Activated T-helper 1 cell treated with anti-CD3 and anti-CD28 coated beads, Interleukin-12 subunit alpha, Interleukin-12 subunit beta, Interleukin-2, Interleukin-4 antibody, amounts not matched to agents 30 ng/mL and 10 ng/mL and 1 ng/mL, durations not matched to agents 14 hours and 24 hours and 36 hours (primary cell): ENCODE measurements around the gene STEAP3. TPM values are rescaled to one million over a fixed set of nuclear protein-coding genes. Genes with fewer than 3 reads are reported as not detected.

Experiments
- DNase-seq: peaks from one replicate; pipeline ENCODE4 v3.0.0; 2021; ENCODE audit warnings: low spot score
- H3K27ac Mint-ChIP-seq: one replicate; pipeline ENCODE4 v1.8.0; 2021; ENCODE audit warnings: mild to moderate bottlenecking, mixed read lengths
- H3K27me3 Mint-ChIP-seq: one replicate; pipeline ENCODE4 v1.8.0; 2022; ENCODE audit warnings: mild to moderate bottlenecking, moderate library complexity, mixed read lengths; ENCODE audit not compliant: insufficient read depth
- H3K36me3 Mint-ChIP-seq: one replicate; pipeline ENCODE4 v1.8.0; 2021; ENCODE audit warnings: low read depth, mixed read lengths
- H3K4me1 Mint-ChIP-seq: one replicate; pipeline ENCODE4 v1.8.0; 2021; ENCODE audit warnings: low read depth, mixed read lengths
- H3K4me3 Mint-ChIP-seq: one replicate; pipeline ENCODE4 v1.8.0; 2021; ENCODE audit warnings: mild to moderate bottlenecking, moderate library complexity, mixed read lengths
- H3K9me3 Mint-ChIP-seq: one replicate; pipeline ENCODE4 v1.8.0; 2021; ENCODE audit warnings: mixed read lengths
- intact Hi-C: fragments of 100-400 bp; cut with micrococcal nuclease; formaldehyde crosslinking; loops from one replicate; pipeline ENCODE4 v1.15.1; 2024
- total RNA-seq: library from RNA; stranded (reverse); gene quantifications from 2 replicates; pipeline ENCODE4 v1.2.3, GENCODE V29; 2022

STEAP3 gene, protein sequence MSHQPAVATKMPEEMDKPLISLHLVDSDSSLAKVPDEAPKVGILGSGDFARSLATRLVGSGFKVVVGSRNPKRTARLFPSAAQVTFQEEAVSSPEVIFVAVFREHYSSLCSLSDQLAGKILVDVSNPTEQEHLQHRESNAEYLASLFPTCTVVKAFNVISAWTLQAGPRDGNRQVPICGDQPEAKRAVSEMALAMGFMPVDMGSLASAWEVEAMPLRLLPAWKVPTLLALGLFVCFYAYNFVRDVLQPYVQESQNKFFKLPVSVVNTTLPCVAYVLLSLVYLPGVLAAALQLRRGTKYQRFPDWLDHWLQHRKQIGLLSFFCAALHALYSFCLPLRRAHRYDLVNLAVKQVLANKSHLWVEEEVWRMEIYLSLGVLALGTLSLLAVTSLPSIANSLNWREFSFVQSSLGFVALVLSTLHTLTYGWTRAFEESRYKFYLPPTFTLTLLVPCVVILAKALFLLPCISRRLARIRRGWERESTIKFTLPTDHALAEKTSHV
- total RNA-seq = 0.07 and 0.13 TPM in 2 replicates

DNA sequence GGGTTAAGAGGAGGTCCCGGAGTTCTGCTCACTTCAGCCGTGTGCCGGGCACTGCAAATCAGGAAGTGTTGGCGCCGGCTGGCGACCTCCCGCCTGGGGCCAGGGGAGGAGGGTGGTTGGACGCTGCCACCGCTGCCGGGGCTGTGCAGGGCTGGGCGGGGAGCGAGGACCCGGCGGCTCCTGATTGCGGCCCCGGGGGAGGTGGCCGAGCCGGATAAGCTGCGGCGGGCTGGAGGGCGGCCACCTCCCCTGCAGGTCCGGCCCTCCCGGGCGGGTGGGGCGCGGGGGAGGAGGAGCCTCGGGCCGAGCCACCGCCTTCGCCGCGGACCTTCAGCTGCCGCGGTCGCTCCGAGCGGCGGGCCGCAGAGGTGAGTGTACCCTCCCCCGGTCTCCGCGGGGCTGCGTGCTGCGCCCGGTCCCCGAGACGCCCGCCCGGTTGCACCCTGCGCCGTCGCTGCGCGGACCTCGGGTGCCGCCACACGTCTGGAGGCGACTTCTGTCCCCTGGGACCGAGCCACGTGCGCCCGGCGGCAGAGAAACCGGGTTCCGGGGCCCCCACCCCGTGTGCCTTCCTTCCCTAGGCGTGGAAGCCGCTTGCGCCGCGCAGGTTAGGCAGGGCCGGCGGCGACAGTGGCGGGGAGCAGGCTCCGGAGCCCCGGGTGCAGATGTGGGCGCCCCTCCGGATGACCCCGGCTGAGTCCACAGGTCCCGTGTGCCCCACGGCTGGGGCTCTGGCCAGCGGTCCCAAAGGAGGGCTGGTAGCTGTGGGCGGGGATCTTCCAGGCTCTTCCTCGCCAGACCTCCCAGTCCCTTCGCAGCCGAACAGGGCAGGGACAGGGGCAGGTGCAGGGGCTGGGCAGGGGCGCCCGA, at the start of gene STEAP3:
STEAP3 (plus strand) TSS at position 314 of the 870 bp plus-strand sequence. CDS start 7,179 bp downstream, outside the sequence.
- no peak for DNase-seq
- H3K9me3 Mint-ChIP-seq = no peaks in the 10 kb centered on the region
- no peak within 1 kb of the TSS for H3K27ac Mint-ChIP-seq
- no peaks in the 10 kb centered on the region for H3K4me1 Mint-ChIP-seq
- intact Hi-C loops = no loop called here
- no peak within 1 kb of the TSS for H3K4me3 Mint-ChIP-seq
- H3K27me3 Mint-ChIP-seq = peaks cover 46% of the 10 kb centered on the region
- no peaks in the 10 kb centered on the region for H3K36me3 Mint-ChIP-seq

DNA sequence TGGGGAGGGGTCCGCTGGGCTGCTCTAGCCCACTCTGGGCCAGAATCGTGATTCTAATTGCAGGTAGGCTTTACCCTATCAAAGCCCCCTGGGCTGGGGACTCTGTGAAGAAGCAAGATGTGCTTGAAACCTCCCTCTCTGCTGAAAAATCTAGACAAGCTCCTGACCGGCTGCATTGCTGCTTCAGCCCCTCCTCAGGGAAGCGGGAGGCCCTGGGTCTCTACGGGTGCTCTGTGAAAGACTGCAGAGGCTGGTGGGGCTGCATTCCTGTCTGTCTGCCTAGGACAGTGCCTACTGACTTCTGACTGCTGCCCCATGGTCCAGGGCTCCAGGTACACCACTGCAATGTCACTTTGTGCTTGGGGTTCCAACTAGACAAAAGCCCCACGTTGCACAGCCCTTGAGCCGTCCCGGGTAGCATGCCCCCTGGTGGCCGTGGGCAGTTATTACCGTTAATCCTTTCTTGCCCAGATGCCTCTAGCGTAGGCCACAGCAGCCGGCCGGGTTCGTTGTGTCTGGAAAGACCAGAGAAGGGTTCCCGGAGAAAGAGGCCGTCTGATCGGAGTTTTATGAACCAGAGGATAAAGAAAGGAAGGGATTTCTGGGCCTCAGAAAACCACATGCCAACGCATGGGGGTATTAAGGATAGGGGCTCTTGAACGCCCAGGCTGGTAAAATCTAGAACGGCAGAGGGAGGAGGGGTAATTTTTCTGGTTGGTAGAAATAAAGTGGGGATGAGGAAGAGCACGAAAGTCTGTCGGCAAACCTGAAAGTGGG, 49.2 kb upstream of the STEAP3 start:
- Mint-ChIP-seq H3K9me3 (no peaks in the 10 kb centered on the region), H3K4me1 (no peaks in the 10 kb centered on the region), H3K4me3 (no peak overlapping the region), H3K27me3 (no peaks in the 10 kb centered on the region), H3K36me3 (no peaks in the 10 kb centered on the region), H3K27ac (no peak overlapping the region)
- peak; percentile 8 for DNase-seq
- intact Hi-C loops = loop anchor here (2.0 kb wide), 1 partner anchor 952 kb away; no protein-coding TSS in a partner anchor

DNA sequence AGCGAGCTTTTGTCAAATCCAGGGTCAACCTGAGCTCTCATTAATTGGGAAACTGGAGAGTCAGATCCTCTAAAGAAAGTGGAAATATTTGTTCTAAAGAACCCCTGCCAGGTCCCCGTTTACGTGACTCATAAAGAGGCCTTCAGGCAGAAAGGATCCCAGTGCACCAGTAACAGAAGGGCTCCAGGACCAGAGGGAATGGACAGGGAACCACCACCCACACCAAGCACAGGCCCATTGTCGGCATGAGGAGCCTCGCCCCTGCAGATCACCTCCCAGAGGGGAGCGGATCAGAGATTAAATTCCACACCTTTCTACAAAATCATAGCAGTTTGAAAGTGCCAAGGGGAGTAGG, 48.7 kb upstream of the STEAP3 start:
- intact Hi-C loops = loop anchor here (2.0 kb wide), 1 partner anchor 952 kb away; no protein-coding TSS in a partner anchor
- Mint-ChIP-seq H3K27me3 (no peaks in the 10 kb centered on the region), H3K27ac (no peak overlapping the region), H3K9me3 (no peaks in the 10 kb centered on the region), H3K4me3 (no peak overlapping the region), H3K4me1 (no peaks in the 10 kb centered on the region), H3K36me3 (no peaks in the 10 kb centered on the region)
- no peak for DNase-seq

DNA sequence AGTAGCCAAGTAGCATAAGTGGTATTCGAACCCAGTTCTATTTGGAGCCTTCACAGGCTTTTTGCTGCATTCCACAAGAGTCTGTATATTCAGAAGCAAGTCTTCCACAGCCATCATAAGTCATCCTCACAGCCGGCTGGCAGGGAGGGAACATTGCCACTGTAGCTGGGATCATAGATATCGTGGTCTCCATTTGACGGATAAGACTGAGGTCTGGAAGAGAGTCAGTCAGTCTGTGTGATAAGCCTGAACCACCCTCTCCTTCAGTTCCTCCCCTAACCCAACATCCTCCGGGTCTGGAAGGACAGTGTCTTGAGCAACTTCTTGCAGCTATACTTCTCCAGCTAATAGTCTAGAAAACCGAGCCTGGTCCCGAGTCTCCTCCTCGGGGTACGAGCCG, 48.1 kb upstream of the STEAP3 start:
- no peak for DNase-seq
- intact Hi-C loops = loop anchor here (2.0 kb wide), 1 partner anchor 953 kb away; no protein-coding TSS in a partner anchor
- no peak overlapping the region for H3K27ac Mint-ChIP-seq
- no peaks in the 10 kb centered on the region for H3K27me3 Mint-ChIP-seq
- H3K4me1 Mint-ChIP-seq = no peaks in the 10 kb centered on the region
- H3K4me3 Mint-ChIP-seq = no peak overlapping the region
- no peaks in the 10 kb centered on the region for H3K9me3 Mint-ChIP-seq
- no peaks in the 10 kb centered on the region for H3K36me3 Mint-ChIP-seq

DNA sequence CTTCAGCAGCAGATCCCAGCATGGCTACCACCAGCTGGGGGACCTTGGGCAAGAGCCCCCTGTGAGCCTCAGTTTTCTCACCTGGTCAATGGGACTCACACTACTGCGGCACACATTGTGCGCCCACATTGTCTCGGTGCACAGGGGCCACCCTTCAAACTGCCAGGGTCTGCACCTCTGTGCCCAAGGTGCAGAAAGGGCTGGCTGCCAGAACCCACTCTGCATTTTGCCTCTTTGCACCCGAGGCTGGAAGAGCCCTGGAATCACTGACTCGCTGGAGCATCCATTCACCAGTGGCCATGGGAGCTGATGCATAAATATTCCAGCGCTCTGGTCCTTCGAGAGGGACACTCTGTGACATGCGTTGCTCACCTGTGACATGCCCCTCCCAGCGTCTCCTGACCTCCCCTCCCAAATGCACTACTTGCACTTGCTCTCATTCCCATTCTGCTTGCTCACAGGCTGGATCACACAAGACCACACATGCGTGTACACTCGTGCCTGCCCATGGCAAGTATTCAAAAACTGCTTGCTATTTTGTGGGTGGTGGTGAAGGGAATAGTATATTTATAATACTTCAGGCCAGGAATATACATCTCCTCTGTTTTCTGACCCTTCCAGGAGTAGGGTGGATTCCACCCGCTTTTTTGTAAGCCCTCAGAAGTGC, 46.3 kb upstream of the STEAP3 start:
- H3K27ac Mint-ChIP-seq = no peak overlapping the region
- H3K27me3 Mint-ChIP-seq = no peaks in the 10 kb centered on the region
- no peak overlapping the region for H3K4me3 Mint-ChIP-seq
- H3K4me1 Mint-ChIP-seq = no peaks in the 10 kb centered on the region
- no peak for DNase-seq
- H3K9me3 Mint-ChIP-seq = no peaks in the 10 kb centered on the region
- no peaks in the 10 kb centered on the region for H3K36me3 Mint-ChIP-seq
- intact Hi-C loops = no loop called here

DNA sequence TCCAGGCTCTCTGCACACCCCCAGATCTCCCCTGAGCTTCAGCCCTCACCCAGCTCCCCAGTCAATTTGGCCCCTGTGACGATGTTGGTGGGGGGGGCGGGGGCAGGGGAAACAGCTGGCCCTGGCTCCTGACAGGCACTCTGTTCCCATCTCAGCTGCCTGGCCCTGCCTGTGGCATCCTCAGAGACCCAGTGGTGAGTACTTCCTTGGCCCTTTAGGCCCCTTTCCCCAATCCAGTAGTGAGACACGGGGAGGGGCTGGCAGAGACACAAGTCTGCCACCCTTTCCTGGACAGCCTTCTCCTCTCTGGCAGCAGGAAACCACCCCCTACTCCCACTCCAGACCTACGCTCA, 45.8 kb upstream of the STEAP3 start:
- Mint-ChIP-seq H3K27me3 (no peaks in the 10 kb centered on the region), H3K4me1 (no peaks in the 10 kb centered on the region), H3K36me3 (no peaks in the 10 kb centered on the region), H3K4me3 (no peak overlapping the region), H3K9me3 (no peaks in the 10 kb centered on the region), H3K27ac (no peak overlapping the region)
- intact Hi-C loops = no loop called here
- DNase-seq = no peak

DNA sequence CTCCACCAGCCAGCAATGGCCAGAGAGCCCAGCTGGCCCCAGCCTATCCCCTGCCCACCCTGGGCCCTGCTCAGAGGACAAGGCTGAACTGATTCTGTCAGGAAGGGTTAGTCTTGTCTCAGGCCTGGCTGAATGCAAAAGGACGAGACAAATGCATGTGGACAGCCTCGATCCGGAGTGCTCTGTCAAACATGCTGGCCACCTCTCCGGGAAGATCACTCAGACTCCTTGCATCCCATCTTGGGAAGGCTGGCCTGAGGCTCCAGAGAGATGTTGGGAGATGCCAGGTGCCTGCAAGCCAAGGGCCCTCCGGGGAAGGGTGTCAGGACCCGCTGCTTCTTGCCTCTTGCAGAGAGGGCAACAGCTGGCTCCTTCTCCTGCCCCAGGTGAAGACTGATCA, 44.9 kb upstream of the STEAP3 start:
- H3K36me3 Mint-ChIP-seq = no peaks in the 10 kb centered on the region
- H3K27me3 Mint-ChIP-seq = no peaks in the 10 kb centered on the region
- no peak overlapping the region for H3K4me3 Mint-ChIP-seq
- intact Hi-C loops = no loop called here
- H3K9me3 Mint-ChIP-seq = no peaks in the 10 kb centered on the region
- H3K27ac Mint-ChIP-seq = no peak overlapping the region
- H3K4me1 Mint-ChIP-seq = no peaks in the 10 kb centered on the region
- DNase-seq = no peak

DNA sequence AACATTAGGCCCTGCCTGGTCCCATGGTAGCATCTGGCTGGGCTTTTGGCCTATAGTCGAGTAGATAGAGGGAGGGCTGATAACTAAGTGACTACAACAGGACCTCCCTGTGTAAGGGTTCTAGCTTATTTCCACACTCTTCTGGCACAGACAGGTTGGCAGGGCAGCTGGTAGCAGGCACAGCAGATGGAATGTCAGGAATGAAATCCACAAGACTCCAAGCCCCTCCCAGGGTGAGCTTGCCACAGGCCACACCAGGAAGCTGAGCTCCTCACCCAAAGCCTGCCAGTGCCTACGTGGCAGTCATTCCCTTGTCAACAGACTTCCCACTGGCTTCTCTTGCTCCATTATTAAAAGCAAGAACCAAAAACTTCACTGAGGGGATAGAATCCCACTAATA, 44.4 kb upstream of the STEAP3 start:
- intact Hi-C loops = no loop called here
- H3K9me3 Mint-ChIP-seq = no peaks in the 10 kb centered on the region
- no peaks in the 10 kb centered on the region for H3K4me1 Mint-ChIP-seq
- H3K27ac Mint-ChIP-seq = no peak overlapping the region
- H3K27me3 Mint-ChIP-seq = no peaks in the 10 kb centered on the region
- DNase-seq = no peak
- no peaks in the 10 kb centered on the region for H3K36me3 Mint-ChIP-seq
- no peak overlapping the region for H3K4me3 Mint-ChIP-seq

DNA sequence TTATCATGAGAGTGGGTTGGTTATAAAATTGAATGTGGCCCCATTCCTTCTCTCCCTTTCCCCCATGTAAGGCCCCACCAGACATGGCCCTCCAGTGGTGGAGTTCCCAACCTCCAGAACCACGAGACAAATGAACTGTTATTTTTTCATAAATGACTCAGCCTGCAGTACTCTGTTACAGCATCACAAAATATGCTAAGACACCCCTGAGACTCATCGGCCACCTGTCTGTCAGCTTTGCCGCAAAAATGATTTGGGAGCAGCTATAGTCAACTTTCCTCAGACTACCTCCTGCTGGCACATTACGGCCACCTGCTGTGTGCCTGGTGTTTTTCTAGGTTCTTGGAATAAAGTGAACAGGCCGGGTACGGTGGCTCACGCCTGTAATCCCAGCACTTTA, 43.6 kb upstream of the STEAP3 start:
- H3K27ac Mint-ChIP-seq = no peak overlapping the region
- H3K27me3 Mint-ChIP-seq = no peaks in the 10 kb centered on the region
- H3K36me3 Mint-ChIP-seq = no peaks in the 10 kb centered on the region
- DNase-seq = no peak
- no peaks in the 10 kb centered on the region for H3K9me3 Mint-ChIP-seq
- H3K4me3 Mint-ChIP-seq = no peak overlapping the region
- H3K4me1 Mint-ChIP-seq = no peaks in the 10 kb centered on the region
- intact Hi-C loops = no loop called here

DNA sequence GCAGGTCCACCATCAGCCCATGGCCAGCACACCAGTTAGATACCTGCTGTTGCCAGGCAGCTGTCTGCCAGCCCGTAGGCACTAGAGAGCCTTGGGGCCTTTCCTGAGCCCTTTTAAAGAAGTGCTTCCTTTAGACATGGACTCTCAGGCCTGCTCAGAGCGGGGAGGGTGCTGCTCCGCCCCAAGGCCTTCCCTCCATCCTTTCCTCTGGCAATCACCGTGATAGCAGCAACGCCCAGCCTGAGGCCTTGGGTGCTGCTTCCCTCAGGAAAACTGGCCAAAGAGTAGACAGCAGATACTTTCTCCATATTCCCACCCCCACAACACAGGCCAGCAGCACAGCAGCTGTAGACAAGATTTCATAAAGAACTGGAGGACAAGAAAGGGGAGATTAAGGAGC, 42.7 kb upstream of the STEAP3 start:
- Mint-ChIP-seq H3K4me3 (no peak overlapping the region), H3K36me3 (no peaks in the 10 kb centered on the region), H3K27me3 (no peaks in the 10 kb centered on the region), H3K9me3 (no peaks in the 10 kb centered on the region), H3K27ac (no peak overlapping the region), H3K4me1 (no peaks in the 10 kb centered on the region)
- DNase-seq = no peak
- intact Hi-C loops = no loop called here

DNA sequence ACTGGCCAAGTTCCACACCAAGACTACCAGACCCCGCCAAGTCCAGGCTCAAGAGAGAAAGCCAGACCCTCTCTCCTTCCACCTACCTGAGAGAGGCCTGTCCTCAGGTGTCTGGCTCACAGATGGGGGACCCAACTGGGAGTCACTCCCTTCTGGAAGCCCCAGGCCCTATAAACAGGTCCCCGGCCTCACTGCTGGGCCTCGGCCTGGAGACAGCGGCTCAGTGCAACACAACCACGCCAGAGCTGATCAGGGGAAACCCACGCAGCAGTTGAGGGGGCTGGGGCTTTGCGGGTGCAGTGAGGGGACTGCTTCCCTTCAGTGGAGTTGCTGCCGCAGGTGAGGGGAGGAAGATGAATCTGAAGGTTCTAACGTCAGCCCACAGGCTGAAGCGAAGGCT, 42.2 kb upstream of the STEAP3 start:
- intact Hi-C loops = no loop called here
- H3K4me1 Mint-ChIP-seq = no peaks in the 10 kb centered on the region
- no peak overlapping the region for H3K4me3 Mint-ChIP-seq
- H3K27ac Mint-ChIP-seq = no peak overlapping the region
- H3K9me3 Mint-ChIP-seq = no peaks in the 10 kb centered on the region
- no peak for DNase-seq
- H3K36me3 Mint-ChIP-seq = no peaks in the 10 kb centered on the region
- H3K27me3 Mint-ChIP-seq = no peaks in the 10 kb centered on the region

DNA sequence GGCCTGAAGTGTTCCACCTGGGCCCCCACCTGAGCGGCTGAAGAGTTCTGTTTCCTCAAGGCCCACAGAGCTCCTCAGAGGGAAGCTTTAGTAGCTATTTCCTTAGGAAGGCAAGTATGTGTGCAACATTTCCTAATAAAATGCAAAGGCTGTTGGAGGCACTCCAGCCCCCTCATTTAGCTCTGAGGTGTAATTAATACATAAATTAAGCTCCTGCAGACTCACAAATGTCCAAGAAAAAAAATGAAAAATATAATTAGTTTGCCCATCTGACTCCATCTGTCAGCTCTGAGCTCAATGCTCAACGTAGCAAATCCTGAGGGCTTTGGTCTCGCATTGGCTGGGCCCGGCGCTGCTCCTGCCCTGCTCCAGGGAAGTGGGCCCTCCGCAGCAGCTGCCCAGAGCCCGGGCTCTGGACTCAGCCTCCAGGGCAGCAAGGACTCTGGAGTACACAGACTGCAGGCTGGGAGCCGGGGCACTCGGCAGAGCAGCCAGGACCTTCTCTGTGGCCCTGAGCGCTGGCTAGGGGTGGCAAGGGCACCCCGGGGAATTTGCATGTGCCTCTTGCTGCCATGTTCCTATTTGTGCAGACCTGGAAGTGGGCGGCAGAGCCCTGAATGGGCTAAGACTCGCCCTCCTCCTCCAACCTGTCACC, 41.7 kb upstream of the STEAP3 start:
- no peaks in the 10 kb centered on the region for H3K36me3 Mint-ChIP-seq
- no peak overlapping the region for H3K4me3 Mint-ChIP-seq
- intact Hi-C loops = no loop called here
- no peak overlapping the region for H3K27ac Mint-ChIP-seq
- DNase-seq = no peak
- H3K4me1 Mint-ChIP-seq = no peaks in the 10 kb centered on the region
- H3K27me3 Mint-ChIP-seq = no peaks in the 10 kb centered on the region
- no peaks in the 10 kb centered on the region for H3K9me3 Mint-ChIP-seq
